NCI-H1417 (cell line): ENCODE results near the gene SECISBP2L.

Experiments
- DNase-seq, 3 experiments: peaks; one replicate each; lab custom pipeline; 2025; lab: John Stamatoyannopoulos, UW

The SECISBP2L gene

DNA sequence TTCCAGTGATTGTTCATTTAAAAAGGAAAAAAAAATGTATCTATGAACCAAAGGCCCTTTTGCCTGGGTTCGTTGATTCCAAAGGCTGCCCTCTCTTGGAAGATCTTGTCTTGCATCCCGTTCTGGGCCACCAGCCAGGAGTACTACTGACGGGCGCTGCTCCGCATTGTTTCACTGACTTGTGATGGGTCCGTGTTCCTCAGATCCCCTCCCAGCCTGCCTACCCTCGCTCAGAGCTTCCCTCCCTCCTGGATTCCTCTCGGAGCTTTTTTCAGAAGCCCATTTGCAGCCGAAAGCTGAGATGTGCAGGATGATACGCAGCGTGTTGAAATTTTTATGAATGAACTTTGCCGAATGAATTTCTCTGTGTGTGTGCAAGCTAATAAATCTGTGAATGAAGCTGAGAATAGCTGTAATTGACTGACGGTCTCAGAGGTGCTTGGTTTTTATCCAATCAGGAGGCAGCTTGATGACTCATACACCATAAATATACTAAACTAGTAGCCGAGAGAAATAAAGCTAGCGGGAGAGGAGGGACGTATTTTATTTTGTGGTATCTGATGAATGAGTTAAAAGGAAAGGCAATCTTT is 82.6 kb downstream of the SECISBP2L start, which contains the start of gene SHC4:
TSS of gene SHC4 (minus strand) at position 396 of the 590 bp plus-strand sequence. CDS start 904 bp downstream, outside the sequence.
- peak; percentile 12 to 80 (median 46) for DNase-seq

DNA sequence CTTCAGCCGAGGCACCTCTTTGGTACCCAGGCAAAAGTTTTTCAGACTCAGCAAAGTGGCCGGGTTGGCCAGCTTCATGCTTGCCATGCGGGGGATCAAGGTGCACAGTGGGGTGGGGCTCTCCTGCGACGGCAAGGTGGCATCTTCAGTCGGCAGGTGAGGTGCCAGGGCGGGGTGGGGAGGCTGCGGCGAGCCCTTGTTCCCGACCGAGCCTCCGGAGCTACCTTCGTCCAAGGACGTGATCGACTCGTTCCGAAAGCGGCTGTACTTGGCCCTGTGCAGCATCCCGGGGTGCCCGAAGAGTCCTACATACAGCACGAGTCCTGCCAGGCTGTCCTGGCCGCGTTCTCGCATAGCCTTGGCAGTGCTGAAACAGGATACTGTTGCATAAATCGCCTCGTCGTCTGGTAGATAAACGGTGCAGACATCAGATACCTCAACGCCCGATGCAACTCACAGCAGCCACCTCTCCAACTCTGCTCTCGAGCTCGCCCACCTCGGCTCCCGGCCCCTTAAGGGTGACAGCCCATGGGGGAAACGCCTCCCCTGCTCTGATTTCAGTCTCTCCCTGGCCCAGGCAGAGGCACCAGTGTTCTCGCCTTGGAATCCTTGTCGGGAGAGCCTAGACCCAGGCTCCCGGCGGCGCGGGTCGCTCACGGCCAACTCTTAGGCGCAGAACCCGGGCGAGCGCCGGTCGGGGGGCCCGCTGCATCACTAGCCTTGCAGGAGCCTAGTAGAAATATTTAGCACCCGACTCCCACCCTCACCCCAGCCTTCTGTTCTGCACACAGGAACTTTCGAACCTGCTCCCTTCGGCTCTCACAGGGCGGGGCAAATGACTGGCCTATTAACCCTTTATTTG is 83.4 kb downstream of the SECISBP2L start:
- DNase-seq, result peak in 1 of 3 experiments; percentile 2

DNA sequence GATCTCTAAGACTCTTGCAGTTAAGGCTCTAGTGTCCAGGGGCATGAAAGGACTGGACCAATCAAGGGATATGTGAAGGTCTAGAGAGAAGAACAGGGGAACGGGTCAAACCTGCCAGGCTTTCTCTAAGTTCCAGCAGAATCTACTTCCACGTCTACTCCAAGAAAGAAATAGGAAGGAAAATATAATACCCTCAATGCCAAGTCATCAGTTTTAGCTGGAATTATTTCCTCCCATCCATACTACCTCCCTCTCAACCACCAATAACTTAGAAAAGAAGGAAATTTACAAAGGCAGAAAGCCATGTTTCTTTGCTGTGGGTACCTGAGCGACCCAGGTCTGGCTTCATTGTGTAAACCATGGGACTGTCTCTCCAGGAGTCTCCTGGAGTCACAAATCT is 90.3 kb downstream of the SECISBP2L start:
- no peak for DNase-seq

DNA sequence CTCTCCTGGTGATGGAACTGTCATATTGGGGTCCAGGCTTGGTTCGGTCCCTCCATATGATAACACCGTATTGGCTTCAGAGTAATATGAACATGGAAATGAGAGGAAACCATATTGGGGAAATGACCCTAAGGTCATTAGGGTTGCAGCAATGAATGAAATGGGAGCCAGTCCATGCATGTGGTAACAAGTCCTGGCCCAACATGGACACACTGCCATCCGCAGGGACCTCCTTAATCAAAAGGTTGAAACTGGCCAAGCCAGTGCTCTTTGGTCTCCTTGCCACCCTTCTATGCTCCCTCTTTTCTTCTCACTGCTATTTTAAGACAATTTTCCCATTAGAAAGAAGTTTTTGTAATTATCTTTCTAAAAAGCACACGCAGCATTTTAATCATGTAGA is 90.9 kb downstream of the SECISBP2L start:
- no peak for DNase-seq

DNA sequence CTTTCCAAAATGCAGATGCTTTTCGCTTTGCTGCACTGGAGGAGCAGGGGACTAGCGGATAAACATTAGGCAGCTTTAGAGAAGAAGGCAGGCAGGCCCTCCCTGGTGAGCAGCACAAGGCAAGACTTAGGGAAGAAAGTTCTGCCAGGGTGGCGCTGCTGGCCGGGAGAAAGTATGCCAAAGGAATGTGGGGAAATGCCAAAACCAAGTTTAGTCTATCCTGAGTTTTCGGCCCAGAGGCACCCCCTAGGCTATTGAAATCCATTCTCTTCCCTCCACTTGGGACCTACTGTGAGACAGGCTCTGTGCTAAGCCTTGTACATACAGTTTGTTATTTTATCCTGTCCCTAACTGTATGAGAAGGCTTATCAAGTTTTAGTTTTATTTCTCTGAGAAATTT is 91.7 kb downstream of the SECISBP2L start:
- no peak for DNase-seq

DNA sequence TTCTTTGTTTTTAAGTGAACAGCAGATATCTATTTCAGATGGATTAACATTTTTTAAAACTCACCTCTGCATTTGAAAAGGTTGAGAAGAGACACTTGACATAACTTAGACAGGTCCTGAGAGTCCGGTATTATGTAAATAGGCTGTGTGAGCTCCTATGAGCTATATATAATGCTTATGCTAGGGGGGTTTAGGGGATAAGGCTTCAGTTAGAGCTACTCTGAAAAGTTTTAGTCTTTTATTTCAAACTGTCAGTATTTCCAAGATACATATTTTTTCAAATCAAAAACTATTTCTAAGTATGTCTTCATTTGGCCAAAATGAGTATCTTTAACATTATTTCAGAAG is 99.4 kb downstream of the SECISBP2L start:
- no peak for DNase-seq

DNA sequence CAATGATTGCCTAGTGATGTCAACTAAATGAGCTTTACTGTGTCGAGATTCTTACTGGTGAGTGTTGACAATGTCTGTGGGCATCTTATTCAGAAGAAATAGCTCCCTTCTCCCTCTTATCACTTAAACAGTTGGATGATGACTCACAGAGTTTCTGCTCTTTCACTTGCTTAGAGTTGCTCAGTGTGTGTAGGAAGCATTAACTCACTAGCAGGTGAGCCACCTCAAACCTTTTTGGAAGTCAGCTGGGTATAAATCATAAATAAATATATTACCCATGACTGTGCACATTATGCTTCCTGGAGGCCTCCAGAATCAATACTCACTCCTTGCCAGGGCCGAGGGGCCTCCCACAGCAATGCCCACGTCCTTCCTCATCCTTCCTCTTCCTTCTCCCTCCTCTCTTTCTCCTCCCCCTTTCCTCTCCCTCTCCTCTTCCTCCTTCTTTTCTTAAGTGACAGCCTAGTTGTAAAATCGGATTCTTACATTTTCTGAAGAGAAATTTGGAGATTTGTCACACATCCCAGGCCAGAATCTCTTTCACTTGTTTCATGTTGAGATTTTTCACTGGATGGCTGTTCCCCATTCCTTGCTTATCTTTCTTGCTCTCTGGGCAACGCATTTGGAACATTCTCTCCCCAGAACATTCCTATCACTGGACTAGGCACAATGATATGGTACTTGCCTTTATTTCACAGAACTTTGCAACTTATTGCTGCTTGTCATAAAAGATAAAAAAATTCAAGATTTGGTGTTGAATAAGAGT is 100.0 kb downstream of the SECISBP2L start:
- DNase-seq, result no peak

DNA sequence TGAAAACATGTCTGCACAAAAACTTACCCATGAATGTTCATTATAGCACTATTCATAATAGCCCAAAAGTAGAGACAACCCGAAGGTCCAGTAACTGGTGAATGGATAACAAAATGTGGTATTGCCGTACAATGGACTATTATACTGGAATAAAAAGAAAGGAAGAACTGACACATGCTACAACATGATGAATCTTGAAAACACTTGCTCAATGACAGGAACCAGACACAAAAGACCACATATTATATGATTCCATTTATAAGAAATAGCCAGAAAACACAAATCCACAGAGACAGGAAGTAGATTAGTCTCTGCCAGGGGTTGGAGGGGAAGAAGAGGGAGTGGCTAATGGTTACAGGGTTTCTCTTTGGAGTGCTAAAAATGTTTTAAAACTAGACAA is 100.9 kb downstream of the SECISBP2L start:
- DNase-seq, result no peak

DNA sequence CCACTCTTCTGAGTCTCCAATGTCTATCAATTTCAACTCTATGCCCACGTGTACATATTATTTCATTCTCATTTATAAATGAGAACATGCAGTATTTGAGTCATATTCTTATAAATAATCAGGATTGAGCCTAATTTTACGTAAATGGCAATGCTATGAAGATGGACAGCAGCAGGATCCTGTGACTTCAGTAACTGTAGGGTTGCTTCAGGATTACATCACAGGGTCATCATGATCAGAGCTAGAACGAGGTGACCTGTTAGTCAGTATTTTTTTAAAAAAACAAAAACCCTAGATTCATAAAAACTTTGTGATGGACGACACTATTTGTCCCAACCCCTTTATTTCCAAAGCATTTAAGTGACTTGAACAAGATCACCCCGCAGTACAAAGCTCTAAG is 104.3 kb downstream of the SECISBP2L start:
- no peak for DNase-seq

DNA sequence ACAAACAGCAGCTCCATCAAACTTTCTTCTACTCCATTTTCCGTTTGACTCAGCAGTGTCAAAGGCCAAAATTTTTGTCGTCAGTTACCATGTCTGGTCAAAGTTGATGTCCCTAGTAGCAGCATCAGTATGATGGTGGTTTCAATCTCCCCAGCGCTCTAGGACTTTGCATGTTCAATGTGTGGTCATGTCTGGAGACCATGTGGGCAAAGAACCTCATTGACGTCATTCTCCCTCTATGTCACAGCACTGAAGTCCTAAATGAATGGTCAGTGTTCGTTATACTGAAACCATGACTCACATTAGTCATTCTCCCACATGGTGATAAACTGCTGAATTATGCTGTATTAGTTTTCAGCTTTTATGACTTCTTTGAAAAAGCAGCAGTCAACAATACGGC is 105.7 kb downstream of the SECISBP2L start:
- no peak for DNase-seq

DNA sequence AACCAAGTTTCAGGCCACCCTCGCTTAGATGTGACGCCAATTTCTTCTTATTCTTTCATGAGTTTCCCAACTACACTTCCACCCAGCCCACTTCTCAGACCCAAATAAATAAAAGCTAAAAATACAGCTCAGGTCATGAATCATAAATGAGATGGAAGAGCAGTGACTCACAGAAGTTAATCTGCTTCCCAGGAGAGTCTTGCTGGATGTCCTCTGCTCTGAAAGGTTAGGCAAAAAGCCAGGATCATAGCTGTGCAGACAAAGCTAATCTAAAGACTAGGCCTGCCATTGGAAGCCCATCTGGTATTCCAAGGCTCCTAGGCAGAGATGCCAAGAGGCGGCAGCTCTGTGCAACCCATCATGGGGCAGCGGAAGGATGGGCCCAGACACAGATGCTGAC is 106.6 kb downstream of the SECISBP2L start:
- DNase-seq, result no peak
